HG03442 (cell line): Measurements from ENCODE around the gene PMPCB.

ENCODE experiments used
- ATAC-seq: cut with Tn5 transposase; IDR thresholded peaks from one replicate; pipeline ENCODE4 v1.9.1; 2021; ENCODE audit warnings: mild to moderate bottlenecking, moderate library complexity; ENCODE audit not compliant: unreplicated experiment

Gene PMPCB

DNA sequence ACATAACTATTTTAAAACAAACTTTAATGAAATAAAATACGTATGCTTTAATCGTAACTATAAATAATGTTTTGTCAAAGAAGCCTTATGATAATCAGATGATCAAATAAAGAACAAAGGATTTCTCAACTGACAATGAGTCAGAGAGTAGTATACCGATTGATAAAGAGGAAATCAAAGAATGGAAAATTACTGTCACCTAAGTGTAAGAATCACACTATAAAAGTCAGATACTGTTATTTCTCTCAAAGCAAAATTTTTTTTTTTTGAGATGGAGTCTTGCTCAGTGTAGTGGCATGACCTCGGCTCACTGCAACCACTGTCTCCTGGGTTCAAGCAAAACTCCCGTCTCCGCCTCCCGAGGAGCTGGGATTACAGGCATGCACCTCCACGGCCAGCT lies 28.5 kb downstream of the PMPCB start:
- ATAC-seq, result no peak

DNA sequence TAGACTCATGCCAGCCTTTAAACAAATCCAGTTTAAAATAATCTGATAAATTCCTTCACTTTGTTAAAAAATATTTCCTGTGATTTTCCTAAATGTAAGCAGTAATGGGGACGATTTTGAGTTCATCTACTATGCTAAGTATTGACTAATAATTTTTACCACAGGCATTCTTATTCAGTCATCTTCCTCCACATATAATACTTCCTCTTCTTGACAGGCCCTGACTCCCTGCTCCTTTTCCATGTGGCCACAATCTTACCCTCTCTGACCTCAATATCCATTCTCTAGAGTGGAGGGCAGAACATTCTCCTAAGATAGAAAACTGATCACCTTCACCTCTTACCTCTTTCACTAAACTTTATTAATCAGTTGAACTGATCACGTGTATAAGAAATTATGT lies 39.5 kb downstream of the PMPCB start:
- ATAC-seq, result no peak

GRCh38 chr7:103338864-103339263 lies 41.6 kb downstream of the PMPCB start:
- ATAC-seq, result no peak

DNA sequence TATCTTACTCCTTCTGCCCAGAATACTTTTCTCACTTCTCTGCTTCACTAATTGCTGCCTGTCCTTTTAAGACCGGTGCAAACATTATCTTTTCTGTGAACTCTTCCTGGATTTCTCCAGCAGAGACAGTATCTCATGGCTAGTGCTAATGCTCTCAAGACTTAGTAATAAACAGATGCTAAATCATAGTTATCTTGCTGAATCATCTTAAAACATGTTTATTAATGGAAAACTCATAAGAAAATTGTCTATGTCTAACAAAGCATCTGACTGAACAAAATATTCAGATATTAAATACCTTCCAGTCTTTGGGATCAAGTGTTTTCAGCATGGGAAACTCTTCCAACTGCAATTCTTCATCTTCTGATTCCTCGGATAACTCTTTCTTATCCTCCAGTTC lies 44.2 kb downstream of the PMPCB start:
- ATAC-seq, result no peak

DNA sequence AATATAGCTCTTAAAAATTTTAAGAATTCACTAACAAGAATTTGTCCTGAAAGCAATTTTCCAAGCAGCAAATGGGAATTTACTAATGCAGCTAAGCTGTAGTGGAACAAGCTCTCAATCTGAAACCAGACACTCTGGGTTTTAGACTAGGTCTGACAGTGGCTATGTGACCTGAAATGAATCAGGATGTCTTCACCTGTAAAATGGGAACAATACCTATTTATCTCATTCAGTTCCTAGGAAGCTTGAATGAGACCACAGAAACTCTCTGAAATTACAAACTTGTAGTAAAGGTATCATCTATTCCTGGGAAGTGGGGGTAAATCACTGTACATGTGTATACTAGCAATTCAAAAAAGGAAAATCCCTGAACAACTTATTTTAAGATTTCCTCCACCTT lies 46.1 kb downstream of the PMPCB start:
- no peak for ATAC-seq

GRCh38 chr7:103343758-103344452 lies 46.7 kb downstream of the PMPCB start:
- peak; percentile 3 for ATAC-seq

DNA sequence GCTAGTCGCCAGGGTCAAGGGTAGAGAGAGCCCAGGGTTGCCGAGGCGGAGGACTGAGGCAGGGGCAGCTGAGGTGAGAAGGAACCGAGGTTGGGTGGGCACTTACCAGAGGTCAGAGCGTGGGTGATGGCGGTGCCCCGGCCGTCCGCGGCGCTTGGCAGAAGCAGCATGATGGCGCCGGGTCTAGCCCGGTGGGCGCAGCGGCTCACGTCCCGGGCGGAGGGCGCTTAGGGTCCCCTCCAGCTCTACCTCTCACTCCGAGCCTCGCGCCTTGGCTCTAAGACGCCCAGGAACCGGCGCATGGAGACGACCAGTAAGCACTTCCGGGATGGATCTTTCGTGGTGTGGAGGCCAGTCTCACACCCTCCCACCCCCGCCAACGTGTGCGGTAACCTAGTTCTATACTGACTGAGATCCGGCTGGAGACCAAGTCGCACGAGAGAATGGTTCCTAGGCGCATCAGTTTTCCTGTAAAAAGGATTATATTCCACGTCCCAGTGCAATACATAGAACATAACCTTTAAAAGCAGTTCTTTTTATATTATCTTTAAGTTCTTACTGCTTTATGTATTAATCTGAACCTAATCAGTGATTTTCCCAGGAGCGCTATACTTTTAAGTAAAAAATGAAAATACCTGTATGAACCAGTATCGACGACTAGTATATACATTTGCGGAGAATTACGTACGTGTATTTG lies 47.4 kb downstream of the PMPCB start, which contains the start of gene DNAJC2:
TSS of gene DNAJC2 (minus strand) at position 315 of the 697 bp plus-strand sequence. CDS start at position 170, 145 bp downstream.
- peak; percentile 78 for ATAC-seq

GRCh38 chr7:103346396-103346795 lies 49.2 kb downstream of the PMPCB start:
- no peak for ATAC-seq

- ATAC-seq, result peak; percentile 70
Measured at GRCh38 chr7:103347507-103348267, 50.5 kb downstream of the PMPCB start, which contains the start of gene PSMC2. Gene PSMC2 (plus strand): TSS chr7:103347643. CDS start chr7:103347712, 69 bp downstream.

DNA sequence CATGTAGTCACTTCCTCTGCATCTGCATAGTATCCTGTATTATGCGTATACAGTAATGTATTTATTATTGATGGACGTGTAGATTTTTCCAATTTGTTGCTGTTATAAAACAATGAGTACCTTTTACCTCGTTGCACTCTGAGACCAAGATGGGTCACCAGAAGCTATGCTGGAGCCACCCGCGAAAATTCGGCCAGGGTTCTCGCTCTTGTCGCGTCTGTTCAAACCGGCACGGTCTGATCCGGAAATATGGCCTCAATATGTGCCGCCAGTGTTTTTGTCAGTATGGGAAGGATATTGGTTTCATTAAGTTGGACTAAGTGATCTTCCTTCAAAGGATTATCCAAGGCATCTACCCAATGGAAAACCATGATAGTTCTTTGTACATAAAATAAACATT lies 51.2 kb downstream of the PMPCB start:
- ATAC-seq, result no peak

GRCh38 chr7:103348959-103349358 lies 51.7 kb downstream of the PMPCB start:
- ATAC-seq, result no peak

DNA sequence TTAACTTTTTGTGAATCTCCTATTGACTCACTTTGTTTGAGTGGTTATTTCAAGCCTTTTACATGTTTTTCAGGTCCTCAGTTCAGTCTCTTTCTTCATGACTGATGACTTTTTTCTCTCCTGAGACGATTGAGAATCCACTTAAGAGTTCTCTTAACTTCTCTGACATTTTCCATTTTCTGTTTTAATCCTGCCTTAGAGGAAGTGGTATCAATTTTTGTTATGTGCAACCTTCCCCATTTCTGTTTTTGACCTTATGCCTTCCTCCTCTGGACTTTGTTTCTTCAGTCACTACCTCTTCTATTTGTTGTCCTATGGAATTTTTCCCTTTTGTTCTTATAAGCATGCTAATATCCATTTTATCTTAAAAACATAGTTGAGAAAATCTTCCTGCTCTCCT lies 52.6 kb downstream of the PMPCB start:
- no peak for ATAC-seq
